ENCODE results near the gene JAZF1.

JAZF1 gene

DNA sequence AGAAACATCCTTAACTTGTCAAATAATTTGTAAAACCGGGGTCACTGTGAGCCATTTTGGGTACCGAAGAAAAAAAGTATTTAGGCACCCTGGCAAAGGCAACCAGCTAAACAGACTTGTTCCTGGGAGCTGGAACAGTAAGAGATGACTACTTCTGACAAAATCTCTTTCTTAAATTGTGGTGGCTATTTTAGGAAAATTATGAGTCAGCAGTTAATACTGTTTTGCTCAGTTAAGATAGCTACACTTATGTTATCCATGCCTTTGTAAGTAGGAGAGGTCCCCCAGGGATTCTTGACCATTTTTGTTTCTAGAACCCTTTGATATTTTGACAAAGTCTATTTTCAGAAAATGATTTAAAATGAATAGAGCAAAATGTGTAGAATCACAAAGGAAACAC lies 372.0 kb downstream of the JAZF1 start:
- Histone ChIP-seq H3F3A (ENCODE audit: insufficient read depth, low read length) (no peaks in the 10 kb centered on the region), H3K9me2 (ENCODE audit: low read depth, low read length) (no peaks in the 10 kb centered on the region), H3K9me3 (ENCODE audit: low read length) (no peaks in the 10 kb centered on the region), H3K4me3 (ENCODE audit: low read depth, low read length, poor library complexity, severe bottlenecking) (no peak overlapping the region), H4K20me1 (ENCODE audit: insufficient read depth, low read length) (no peaks in the 10 kb centered on the region), H3K27me3 (ENCODE audit: insufficient read depth, low read length) (no peaks in the 10 kb centered on the region), H3K9ac (ENCODE audit: low read length) (no peak overlapping the region), H3K27ac (ENCODE audit: low read depth, low read length, poor library complexity, severe bottlenecking) (no peak overlapping the region), H3K4me1 (ENCODE audit: insufficient read depth, low read length, severe bottlenecking) (peaks cover 5% of the 10 kb centered on the region), H2AFZ (ENCODE audit: low read length) (no peak overlapping the region), H3K4me2 (ENCODE audit: low read length) (no peak overlapping the region), H3K79me2 (ENCODE audit: insufficient read depth, low read length) (no peaks in the 10 kb centered on the region), H3K36me3 (ENCODE audit: insufficient read depth, low read length) (peaks cover 4% of the 10 kb centered on the region; the same call in 1 of the 2 replicates)
- TF ChIP-seq EZH2 (IDR thresholded peaks at IDR 0.05; ENCODE audit: borderline replicate concordance, low read length) (no peak), CTCF (IDR thresholded peaks at IDR 0.05; ENCODE audit: low read length) (no peak)

GRCh38 chr7:27804139-27804538 lies 376.5 kb downstream of the JAZF1 start:
- Histone ChIP-seq H3K4me3 (ENCODE audit: low read depth, low read length, poor library complexity, severe bottlenecking) (no peak overlapping the region), H3K27ac (ENCODE audit: low read depth, low read length, poor library complexity, severe bottlenecking) (no peak overlapping the region), H3K4me2 (ENCODE audit: low read length) (no peak overlapping the region), H3K9ac (ENCODE audit: low read length) (no peak overlapping the region), H2AFZ (ENCODE audit: low read length) (no peak overlapping the region), H4K20me1 (ENCODE audit: insufficient read depth, low read length) (no peaks in the 10 kb centered on the region), H3F3A (ENCODE audit: insufficient read depth, low read length) (no peaks in the 10 kb centered on the region), H3K36me3 (ENCODE audit: insufficient read depth, low read length) (no peaks in the 10 kb centered on the region; the same call in 1 of the 2 replicates), H3K27me3 (ENCODE audit: insufficient read depth, low read length) (no peaks in the 10 kb centered on the region), H3K9me2 (ENCODE audit: low read depth, low read length) (no peaks in the 10 kb centered on the region), H3K79me2 (ENCODE audit: insufficient read depth, low read length) (no peaks in the 10 kb centered on the region), H3K9me3 (ENCODE audit: low read length) (no peaks in the 10 kb centered on the region), H3K4me1 (ENCODE audit: insufficient read depth, low read length, severe bottlenecking) (no peaks in the 10 kb centered on the region)
- TF ChIP-seq EZH2 (IDR thresholded peaks at IDR 0.05; ENCODE audit: borderline replicate concordance, low read length) (no peak), CTCF (IDR thresholded peaks at IDR 0.05; ENCODE audit: low read length) (no peak)

DNA sequence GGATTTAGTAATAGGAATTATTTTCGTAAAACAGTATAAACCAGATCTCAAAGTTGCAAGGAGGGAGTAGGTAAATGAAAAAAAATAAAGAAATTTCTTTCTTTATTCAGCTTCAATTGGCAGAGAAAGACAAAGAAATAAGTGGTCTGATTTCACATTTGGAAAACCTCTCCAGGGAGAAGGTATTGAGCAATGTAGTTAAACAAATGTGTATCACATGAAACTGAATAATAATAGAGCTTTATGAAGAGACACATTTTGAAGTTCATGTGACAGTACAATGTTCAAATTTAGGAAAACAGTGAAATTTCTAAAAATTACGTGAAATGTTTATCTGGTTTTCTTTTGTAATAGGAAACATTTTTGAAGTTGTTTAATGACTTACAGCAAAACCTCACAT lies 377.6 kb downstream of the JAZF1 start:
- H3K9me2 ChIP-seq (ENCODE audit: low read depth, low read length) = no peaks in the 10 kb centered on the region
- H3K79me2 ChIP-seq (ENCODE audit: insufficient read depth, low read length) = no peaks in the 10 kb centered on the region
- H3K9ac ChIP-seq (ENCODE audit: low read length) = no peak overlapping the region
- H3K27ac ChIP-seq (ENCODE audit: low read depth, low read length, poor library complexity, severe bottlenecking) = no peak overlapping the region
- no peaks in the 10 kb centered on the region; the same call in 1 of the 2 replicates for H3K36me3 ChIP-seq (ENCODE audit: insufficient read depth, low read length)
- no peaks in the 10 kb centered on the region for H3K9me3 ChIP-seq (ENCODE audit: low read length)
- TF ChIP-seq EZH2 (IDR thresholded peaks at IDR 0.05; ENCODE audit: borderline replicate concordance, low read length) = no peak
- no peak for TF ChIP-seq CTCF (IDR thresholded peaks at IDR 0.05; ENCODE audit: low read length)
- no peaks in the 10 kb centered on the region for H3K27me3 ChIP-seq (ENCODE audit: insufficient read depth, low read length)
- H3K4me3 ChIP-seq (ENCODE audit: low read depth, low read length, poor library complexity, severe bottlenecking) = no peak overlapping the region
- no peaks in the 10 kb centered on the region for H3F3A ChIP-seq (ENCODE audit: insufficient read depth, low read length)
- no peaks in the 10 kb centered on the region for H3K4me1 ChIP-seq (ENCODE audit: insufficient read depth, low read length, severe bottlenecking)
- no peaks in the 10 kb centered on the region for H4K20me1 ChIP-seq (ENCODE audit: insufficient read depth, low read length)
- H3K4me2 ChIP-seq (ENCODE audit: low read length) = no peak overlapping the region
- H2AFZ ChIP-seq (ENCODE audit: low read length) = no peak overlapping the region

Data from OCI-LY1 (cell line).